K562 (cell line): ENCODE data around the gene NCKAP1. TPM values are rescaled to one million over a fixed set of nuclear protein-coding genes. Genes with fewer than 3 reads are reported as not detected.

Experiments
- ARID1B ChIP-seq: fragments of 450-650 bp; IDR thresholded peaks from 2 replicates; pipeline ENCODE4 v1.6.1; 2016; ENCODE audit warnings: antibody characterized with exemption, mild to moderate bottlenecking, inconsistent platforms
- BDP1 ChIP-seq: IDR thresholded peaks from 3 replicates; pipeline ENCODE4 v1.6.1; 2011; ENCODE audit not compliant: insufficient read length, insufficient read depth
- CAMTA2 ChIP-seq: fragments of 250-450 bp; sonication (Bioruptor Pico); conservative IDR thresholded peaks from 2 replicates; pipeline ENCODE4 v1.5.1; 2022
- CHD2 ChIP-seq: IDR thresholded peaks from 2 replicates; pipeline ENCODE4 v1.6.1; 2011; ENCODE audit warnings: low read depth, low read length
- CREBBP ChIP-seq: IDR thresholded peaks from one replicate; pipeline ENCODE4 v1.6.1; 2012; ENCODE audit warnings: low read depth, mild to moderate bottlenecking, control low read depth, inconsistent platforms, low read length
- ETV5 ChIP-seq: sonication (generic); formaldehyde crosslinking; IDR thresholded peaks from 2 replicates; pipeline ENCODE4 v1.4.0; 2020; ENCODE audit warnings: low read depth, mild to moderate bottlenecking, missing genetic modification reagents
- FOXP1 ChIP-seq: sonication (generic); formaldehyde crosslinking; IDR thresholded peaks from 2 replicates; pipeline ENCODE4 v1.8.0; 2022; ENCODE audit warnings: mild to moderate bottlenecking, missing genetic modification reagents
- HEY1 ChIP-seq: fragments of 250-450 bp; sonication (Bioruptor Pico); IDR thresholded peaks from 2 replicates; pipeline ENCODE4 v1.5.0; 2020; ENCODE audit warnings: mild to moderate bottlenecking, moderate library complexity, borderline replicate concordance
- KDM5B ChIP-seq: fragments of 200-600 bp; sonication (generic); IDR thresholded peaks from 2 replicates; pipeline ENCODE4 v1.6.1; 2012; ENCODE audit warnings: low read depth, mild to moderate bottlenecking, moderate library complexity, low read length, control low read depth, inconsistent platforms; ENCODE audit not compliant: insufficient replicate concordance
- OTX1 ChIP-seq: fragments of 450-650 bp; formaldehyde crosslinking; IDR thresholded peaks from 2 replicates; pipeline ENCODE4 v1.4.0; 2022; ENCODE audit warnings: mild to moderate bottlenecking
- POU5F1 ChIP-seq: fragments of 150-350 bp; IDR thresholded peaks from 2 replicates; pipeline ENCODE4 v1.6.1; 2014; ENCODE audit warnings: borderline replicate concordance, low read length, low read depth, mild to moderate bottlenecking; ENCODE audit not compliant: partially characterized antibody
- RAD21 ChIP-seq, 2 experiments: fragments of 250-450 bp in 1 of 2; fragments of 450-650 bp in 1 of 2; sonication (Bioruptor Pico) in 1 of 2; formaldehyde crosslinking in 1 of 2; IDR thresholded peaks in 1 of 2; conservative IDR thresholded peaks in 1 of 2; 2 replicates each; pipeline versions ENCODE4 v1.4.0 to v1.8.0; 2020 to 2022; ENCODE audit warnings: mild to moderate bottlenecking in 2 of 2, moderate library complexity in 1 of 2
- SRSF7 ChIP-seq: fragments of 200-400 bp; formaldehyde crosslinking; optimal IDR thresholded peaks from 2 replicates; pipeline ENCODE3; 2017; ENCODE audit warnings: mild to moderate bottlenecking, low read depth, low read length
- ZBTB17 ChIP-seq: fragments of 450-650 bp; formaldehyde crosslinking; IDR thresholded peaks from 2 replicates; pipeline ENCODE4 v1.4.0; 2020; ENCODE audit warnings: mild to moderate bottlenecking
- ZNF197 ChIP-seq: fragments of 200-800 bp; sonication (Bioruptor generic); IDR thresholded peaks from 2 replicates; pipeline ENCODE4 v1.6.1; 2016; ENCODE audit warnings: low read depth, missing genetic modification characterization, missing compliant biosample characterization
- ZNF239 ChIP-seq: fragments of 250-450 bp; sonication (Bioruptor Pico); IDR thresholded peaks from 2 replicates; pipeline ENCODE4 v1.4.0; 2020; ENCODE audit warnings: mild to moderate bottlenecking
- ZNF551 ChIP-seq: fragments of 250-450 bp; sonication (Bioruptor Pico); IDR thresholded peaks from 2 replicates; pipeline ENCODE4 v1.5.0; 2021; ENCODE audit warnings: mild to moderate bottlenecking, moderate library complexity
- polyA plus RNA-seq, 8 experiments: library from polyadenylated mRNA; depleted of rRNA in 4 of 8; stranded (reverse) in 5 of 8; unstranded in 3 of 8; fragments of >200 nt; fragmentation: Nextera tagmentation in 2 of 8; fragmentation: Illumina TruSeq in 1 of 8; extraction: Ambion mirVana in 2 of 8; extraction: Trizol in 1 of 8; gene quantifications; 2 replicates each; pipeline versions ENCODE4 v1.2.1 to v1.2.3, GENCODE V29; 2011 to 2014; ENCODE audit warnings: inconsistent platforms in 1 of 8, missing spikeins in 1 of 8
- total RNA-seq, 7 experiments: library from RNA; depleted of rRNA in 6 of 7; stranded (reverse); fragments of >200 nt in 6 of 7; fragmentation: Illumina TruSeq in 2 of 7; extraction: Trizol in 2 of 7; gene quantifications; 2 replicates each; pipeline versions ENCODE4 v1.2.1 to v1.2.3, GENCODE V29; 2011 to 2021; ENCODE audit warnings: low replicate concordance in 1 of 7
- TF ChIP-seq, protein P1 (sequence below), 2 experiments: fragments of 450-650 bp in 1 of 2; sonication (generic) in 1 of 2; formaldehyde crosslinking in 1 of 2; IDR thresholded peaks; 2 replicates each; pipeline versions ENCODE4 v1.7.1 to v1.9.0; 2016 to 2022; ENCODE audit warnings: inconsistent platforms in 1 of 2, mild to moderate bottlenecking in 1 of 2, missing genetic modification reagents in 1 of 2
- TF ChIP-seq, protein P2 (sequence below), 2 experiments: fragments of 450-650 bp; IDR thresholded peaks; 2 replicates each; pipeline ENCODE4 v1.6.1; 2016

The NCKAP1 gene
- total and polyA plus RNA-seq, 9 of the 15 experiments (the other 6 are each of a cell fraction or from before 2014, with no cell fraction given): 34.0 to 153 (median 88.7) TPM

DNA sequence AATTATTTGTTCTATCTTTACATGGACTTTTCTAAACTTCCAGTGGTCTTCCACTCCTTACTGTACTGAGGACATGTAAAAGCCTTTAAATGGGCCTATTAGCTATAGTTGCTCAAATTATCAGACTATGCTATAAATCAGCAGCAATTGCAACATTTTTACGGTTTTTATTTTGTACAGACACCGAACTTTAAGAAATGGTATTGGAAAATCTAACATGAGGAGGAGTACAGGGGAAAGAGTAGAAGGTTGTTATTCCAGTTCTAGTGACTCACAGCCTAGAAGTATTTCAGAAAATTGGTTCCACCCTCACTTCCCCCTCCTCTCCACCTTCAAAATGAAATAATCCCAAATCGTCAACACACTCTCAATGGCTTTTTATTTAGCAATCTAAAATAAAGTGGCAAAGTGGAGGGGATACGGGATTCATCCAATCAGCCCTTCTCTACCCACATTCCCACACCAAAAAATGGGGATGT, 1.1 kb downstream of the NCKAP1 start (continued):
- TF ChIP-seq, protein P1, sequence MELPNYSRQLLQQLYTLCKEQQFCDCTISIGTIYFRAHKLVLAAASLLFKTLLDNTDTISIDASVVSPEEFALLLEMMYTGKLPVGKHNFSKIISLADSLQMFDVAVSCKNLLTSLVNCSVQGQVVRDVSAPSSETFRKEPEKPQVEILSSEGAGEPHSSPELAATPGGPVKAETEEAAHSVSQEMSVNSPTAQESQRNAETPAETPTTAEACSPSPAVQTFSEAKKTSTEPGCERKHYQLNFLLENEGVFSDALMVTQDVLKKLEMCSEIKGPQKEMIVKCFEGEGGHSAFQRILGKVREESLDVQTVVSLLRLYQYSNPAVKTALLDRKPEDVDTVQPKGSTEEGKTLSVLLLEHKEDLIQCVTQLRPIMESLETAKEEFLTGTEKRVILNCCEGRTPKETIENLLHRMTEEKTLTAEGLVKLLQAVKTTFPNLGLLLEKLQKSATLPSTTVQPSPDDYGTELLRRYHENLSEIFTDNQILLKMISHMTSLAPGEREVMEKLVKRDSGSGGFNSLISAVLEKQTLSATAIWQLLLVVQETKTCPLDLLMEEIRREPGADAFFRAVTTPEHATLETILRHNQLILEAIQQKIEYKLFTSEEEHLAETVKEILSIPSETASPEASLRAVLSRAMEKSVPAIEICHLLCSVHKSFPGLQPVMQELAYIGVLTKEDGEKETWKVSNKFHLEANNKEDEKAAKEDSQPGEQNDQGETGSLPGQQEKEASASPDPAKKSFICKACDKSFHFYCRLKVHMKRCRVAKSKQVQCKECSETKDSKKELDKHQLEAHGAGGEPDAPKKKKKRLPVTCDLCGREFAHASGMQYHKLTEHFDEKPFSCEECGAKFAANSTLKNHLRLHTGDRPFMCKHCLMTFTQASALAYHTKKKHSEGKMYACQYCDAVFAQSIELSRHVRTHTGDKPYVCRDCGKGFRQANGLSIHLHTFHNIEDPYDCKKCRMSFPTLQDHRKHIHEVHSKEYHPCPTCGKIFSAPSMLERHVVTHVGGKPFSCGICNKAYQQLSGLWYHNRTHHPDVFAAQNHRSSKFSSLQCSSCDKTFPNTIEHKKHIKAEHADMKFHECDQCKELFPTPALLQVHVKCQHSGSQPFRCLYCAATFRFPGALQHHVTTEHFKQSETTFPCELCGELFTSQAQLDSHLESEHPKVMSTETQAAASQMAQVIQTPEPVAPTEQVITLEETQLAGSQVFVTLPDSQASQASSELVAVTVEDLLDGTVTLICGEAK (IDR thresholded peaks at IDR 0.05): no peak
- TF ChIP-seq, protein P1 (CRISPR knock-in tag; IDR thresholded peaks at IDR 0.05): no peak
- TF ChIP-seq, protein P2, sequence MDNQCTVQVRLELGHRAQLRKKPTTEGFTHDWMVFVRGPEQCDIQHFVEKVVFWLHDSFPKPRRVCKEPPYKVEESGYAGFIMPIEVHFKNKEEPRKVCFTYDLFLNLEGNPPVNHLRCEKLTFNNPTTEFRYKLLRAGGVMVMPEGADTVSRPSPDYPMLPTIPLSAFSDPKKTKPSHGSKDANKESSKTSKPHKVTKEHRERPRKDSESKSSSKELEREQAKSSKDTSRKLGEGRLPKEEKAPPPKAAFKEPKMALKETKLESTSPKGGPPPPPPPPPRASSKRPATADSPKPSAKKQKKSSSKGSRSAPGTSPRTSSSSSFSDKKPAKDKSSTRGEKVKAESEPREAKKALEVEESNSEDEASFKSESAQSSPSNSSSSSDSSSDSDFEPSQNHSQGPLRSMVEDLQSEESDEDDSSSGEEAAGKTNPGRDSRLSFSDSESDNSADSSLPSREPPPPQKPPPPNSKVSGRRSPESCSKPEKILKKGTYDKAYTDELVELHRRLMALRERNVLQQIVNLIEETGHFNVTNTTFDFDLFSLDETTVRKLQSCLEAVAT (IDR thresholded peaks at IDR 0.05): peak; percentile 35 to 47; a peak in 3 of 4 replicates
- TF ChIP-seq OTX1 (CRISPR knock-in tag) (no peak), POU5F1 (no peak), CREBBP (no peak), ZNF239 (no peak), ZNF197 (CRISPR knock-in tag) (no peak), ARID1B (peak; percentile 29), CAMTA2 (CRISPR knock-in tag) (no peak), HEY1 (CRISPR knock-in tag) (no peak), KDM5B (peak; percentile 47), FOXP1 (CRISPR knock-in tag) (no peak), RAD21 (CRISPR knock-in tag; conservative IDR thresholded peaks at IDR 0.05 in 1 of 2, IDR thresholded peaks at IDR 0.05 in 1 of 2) (no peak), BDP1 (no peak), ETV5 (CRISPR knock-in tag) (no peak), CHD2 (no peak), ZBTB17 (CRISPR knock-in tag) (no peak), ZNF551 (CRISPR knock-in tag) (no peak), SRSF7 (no peak)
